Jurkat, Clone E6-1 (cell line): ENCODE results near the gene CCDC134.

ENCODE experiments used
- DNase-seq: peaks from one replicate; pipeline ENCODE4 v3.0.0-alpha.2; 2011; ENCODE audit warnings: low read depth, low spot score
- H3K4me3 ChIP-seq: 2 replicates; pipeline ENCODE4 v1.5.1; 2011; ENCODE audit warnings: mild to moderate bottlenecking, low read length, control low read depth, moderate library complexity

Gene CCDC134

GRCh38 chr22:41819257-41819656, 18.8 kb downstream of the CCDC134 start:
- no peak overlapping the region for H3K4me3 ChIP-seq
- no peak for DNase-seq

GRCh38 chr22:41820447-41820846, 20.0 kb downstream of the CCDC134 start:
- no peak overlapping the region for H3K4me3 ChIP-seq
- DNase-seq = no peak

GRCh38 chr22:41821471-41822316, 21.2 kb downstream of the CCDC134 start:
- no peak for DNase-seq
- no peak overlapping the region for H3K4me3 ChIP-seq

- no peak overlapping the region for H3K4me3 ChIP-seq
- DNase-seq = peak; percentile 71
Measured at GRCh38 chr22:41822317-41823057, 22.0 kb downstream of the CCDC134 start.

GRCh38 chr22:41823797-41824196, 23.3 kb downstream of the CCDC134 start:
- no peak for DNase-seq
- H3K4me3 ChIP-seq = no peak overlapping the region

GRCh38 chr22:41825376-41825775, 24.9 kb downstream of the CCDC134 start:
- H3K4me3 ChIP-seq = no peak overlapping the region
- no peak for DNase-seq

DNA sequence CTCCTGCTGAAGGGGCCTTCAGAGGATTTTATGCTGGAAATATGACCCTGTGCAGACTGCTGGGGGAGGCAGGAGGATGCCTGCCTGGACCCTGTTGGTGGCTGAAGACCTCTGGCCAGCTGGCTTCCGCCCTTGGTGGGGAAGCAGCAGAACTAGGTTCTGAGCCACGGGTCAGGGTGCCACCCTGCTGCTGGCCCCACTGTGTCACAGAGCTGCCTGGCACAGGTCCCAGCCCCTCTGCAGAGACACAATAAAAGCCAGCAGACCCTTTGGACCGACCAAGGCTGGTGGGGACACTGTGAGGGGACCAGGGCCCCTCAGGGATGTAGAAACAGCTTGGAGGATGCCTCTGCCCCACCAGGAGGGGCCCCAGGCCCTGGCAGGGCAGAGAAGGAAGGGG, 25.5 kb downstream of the CCDC134 start:
- no peak overlapping the region for H3K4me3 ChIP-seq
- DNase-seq = no peak

GRCh38 chr22:41826430-41827383, 26.2 kb downstream of the CCDC134 start:
- DNase-seq = no peak
- no peak overlapping the region for H3K4me3 ChIP-seq

DNA sequence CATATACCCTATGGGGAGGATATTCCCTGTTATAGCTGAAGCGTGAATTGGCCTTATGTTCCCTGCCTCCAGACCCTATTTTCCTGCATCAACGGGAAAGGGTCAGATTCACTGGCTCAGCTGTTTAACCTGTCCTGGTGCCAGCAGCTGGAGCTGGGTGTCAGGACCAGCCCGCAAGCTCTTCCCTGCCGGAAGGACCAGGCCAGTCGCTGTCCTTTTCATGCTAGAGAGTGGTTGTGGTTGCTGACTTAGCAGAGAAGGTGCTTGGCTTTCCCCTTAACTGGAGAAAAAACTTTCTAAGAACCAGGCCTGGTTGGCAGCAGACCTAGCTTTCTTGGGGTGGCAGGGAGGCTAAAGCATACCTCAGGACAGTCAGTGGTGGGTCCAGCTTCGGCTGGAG, 27.2 kb downstream of the CCDC134 start:
- H3K4me3 ChIP-seq = no peak overlapping the region
- DNase-seq = no peak

- no peak for DNase-seq
Measured at GRCh38 chr22:41828516-41828915, 28.0 kb downstream of the CCDC134 start.

GRCh38 chr22:41830174-41830573, 29.7 kb downstream of the CCDC134 start:
- H3K4me3 ChIP-seq = no peak overlapping the region
- DNase-seq = no peak

More at GRCh38 chr22:41828516-41828915, 28.0 kb downstream of the CCDC134 start:
- H3K4me3 ChIP-seq = no peak overlapping the region

GRCh38 chr22:41831383-41831782, 30.9 kb downstream of the CCDC134 start:
- no peak for DNase-seq
- H3K4me3 ChIP-seq = no peak overlapping the region

- DNase-seq = no peak
- H3K4me3 ChIP-seq = peak overlapping the region; percentile 81
Measured at GRCh38 chr22:41831828-41832552, 31.5 kb downstream of the CCDC134 start.

GRCh38 chr22:41832553-41833368, 32.3 kb downstream of the CCDC134 start, which contains the start of gene SREBF2:
SREBF2 (plus strand) TSS chr22:41833105; CDS start chr22:41833271, 166 bp downstream.
- H3K4me3 ChIP-seq = peak within 1 kb of the TSS; percentile 81
- DNase-seq = peak; percentile 96

GRCh38 chr22:41833369-41834004, 33.0 kb downstream of the CCDC134 start:
- H3K4me3 ChIP-seq = peak overlapping the region; percentile 81
- DNase-seq = no peak

DNA sequence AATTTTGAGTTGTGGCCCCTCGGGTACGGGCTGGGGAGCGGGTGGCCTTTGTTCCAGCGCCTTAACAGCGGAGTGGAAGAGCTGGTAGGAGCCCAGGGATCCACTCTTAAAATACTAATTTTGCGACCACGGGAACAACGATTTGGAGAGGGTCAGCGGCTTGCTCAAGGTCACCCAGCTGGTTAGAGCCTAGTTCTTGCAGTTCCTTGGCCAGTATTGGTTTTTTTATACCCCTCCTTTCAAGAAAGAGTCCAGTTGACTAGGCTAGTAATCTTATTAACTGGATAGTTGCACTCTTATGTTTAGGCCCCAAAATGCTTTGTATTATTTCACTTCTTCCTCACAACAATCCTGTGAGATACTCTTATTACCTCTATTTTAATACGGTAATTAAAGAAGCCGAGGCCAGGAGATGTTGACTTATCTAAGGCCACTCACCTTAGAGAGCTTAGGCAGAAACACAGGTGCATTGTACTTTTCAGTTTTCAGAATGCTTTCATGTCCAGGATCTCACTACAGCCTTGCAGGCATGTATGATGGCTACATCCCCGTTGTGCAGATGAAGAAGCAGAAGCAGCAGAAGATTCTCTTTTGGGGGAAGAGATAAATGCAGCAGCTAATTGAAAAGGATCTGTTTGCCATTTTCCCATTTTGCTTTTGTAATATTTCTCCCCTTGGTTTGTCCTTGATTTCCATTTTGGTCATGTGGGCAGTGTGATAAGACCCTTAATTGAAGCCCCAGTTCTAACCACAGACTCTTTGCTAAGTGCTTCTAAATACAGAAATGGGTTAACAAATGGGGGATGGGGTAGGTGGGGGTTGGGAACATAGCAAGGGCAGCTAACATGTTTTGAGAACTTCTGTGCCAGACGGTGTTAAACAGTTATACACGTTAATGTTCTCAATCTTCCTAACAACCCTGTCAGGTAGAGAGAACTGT, 33.8 kb downstream of the CCDC134 start:
- no peak for DNase-seq
- H3K4me3 ChIP-seq = peak overlapping the region; percentile 81
